ENCODE data around the gene PPARD. TPM values are rescaled to one million over a fixed set of nuclear protein-coding genes. Genes with fewer than 3 reads are reported as not detected.

PPARD gene
- total RNA-seq, 1 donor from 2014 or later: 8.2 TPM

- TF ChIP-seq CTCF (conservative IDR thresholded peaks at IDR 0.05; ENCODE audit: low read depth, low read length): no peak
- no peak for DNase-seq (ENCODE audit: low read depth)
- H3K4me3 ChIP-seq (ENCODE audit: low read depth, low read length): no peak overlapping the region
Observed at GRCh38 chr6:35370785-35371493, 28.6 kb downstream of the PPARD start.

- TF ChIP-seq CTCF (conservative IDR thresholded peaks at IDR 0.05; ENCODE audit: low read depth, low read length): no peak
- H3K4me3 ChIP-seq (ENCODE audit: low read depth, low read length): no peak overlapping the region
- no peak for DNase-seq (ENCODE audit: low read depth)
Observed at GRCh38 chr6:35371494-35372262, 29.3 kb downstream of the PPARD start.

GRCh38 chr6:35372633-35373032, 30.3 kb downstream of the PPARD start:
- H3K4me3 ChIP-seq (ENCODE audit: low read depth, low read length): no peak overlapping the region
- DNase-seq (ENCODE audit: low read depth): no peak
- no peak for TF ChIP-seq CTCF (conservative IDR thresholded peaks at IDR 0.05; ENCODE audit: low read depth, low read length)

GRCh38 chr6:35376281-35376680, 33.9 kb downstream of the PPARD start:
- TF ChIP-seq CTCF (conservative IDR thresholded peaks at IDR 0.05; ENCODE audit: low read depth, low read length): no peak
- H3K4me3 ChIP-seq (ENCODE audit: low read depth, low read length): no peak overlapping the region
- DNase-seq (ENCODE audit: low read depth): no peak

GRCh38 chr6:35377002-35377401, 34.6 kb downstream of the PPARD start:
- no peak for TF ChIP-seq CTCF (conservative IDR thresholded peaks at IDR 0.05; ENCODE audit: low read depth, low read length)
- H3K4me3 ChIP-seq (ENCODE audit: low read depth, low read length): no peak overlapping the region
- DNase-seq (ENCODE audit: low read depth): no peak

- DNase-seq (ENCODE audit: low read depth): no peak
- H3K4me3 ChIP-seq (ENCODE audit: low read depth, low read length): no peak overlapping the region
- no peak for TF ChIP-seq CTCF (conservative IDR thresholded peaks at IDR 0.05; ENCODE audit: low read depth, low read length)
Observed at GRCh38 chr6:35378261-35378660, 35.9 kb downstream of the PPARD start.
